PC-9 (cell line): ENCODE measurements around the gene NDUFB5.

ENCODE experiments used
- CTCF ChIP-seq: fragments of 200-600 bp; sonication (generic); conservative IDR thresholded peaks from 2 replicates; pipeline ENCODE4 v1.6.1; 2017; ENCODE audit warnings: mixed run types, antibody characterized with exemption, mild to moderate bottlenecking, moderate library complexity
- EZH2 ChIP-seq: fragments of 200-600 bp; sonication (generic); IDR thresholded peaks from 2 replicates; pipeline ENCODE4 v1.8.0; 2017; ENCODE audit warnings: antibody characterized with exemption, low read depth

- TF ChIP-seq CTCF (no peak), EZH2 (no peak)
Observed at GRCh38 chr3:179615458-179616173, 11.0 kb downstream of the NDUFB5 start.
